ENCODE results near the gene ZNF516. TPM values are rescaled to one million over a fixed set of nuclear protein-coding genes. Genes with fewer than 3 reads are reported as not detected.

ZNF516 gene
- total RNA-seq, 1 experiment from 2014 or later: 22.6 TPM

- WGBS (ENCODE audit: extremely low coverage, insufficient read length, low lambda C conversion rate): no CpG with 5 or more reads among the region's 7 CpGs
- Histone ChIP-seq H3K79me2 (ENCODE audit: insufficient read depth, low read length) (no peaks in the 10 kb centered on the region), H2BK12ac (ENCODE audit: insufficient read length, low read depth, low read length) (no peak overlapping the region), H2AFZ (ENCODE audit: low read length) (no peak overlapping the region), H3K56ac (ENCODE audit: insufficient read length, low read depth, low read length) (no peak overlapping the region), H2BK120ac (ENCODE audit: low read depth, low read length, poor library complexity, severe bottlenecking) (no peak overlapping the region), H2BK5ac (ENCODE audit: insufficient read length, low read length) (no peak overlapping the region), H3K4ac (ENCODE audit: low read depth, low read length) (no peak overlapping the region), H3K23ac (ENCODE audit: insufficient read length, low read depth, low read length) (no peak overlapping the region), H3K9me3 (ENCODE audit: control insufficient read depth, low read depth, low read length) (no peaks in the 10 kb centered on the region), H3K27me3 (ENCODE audit: insufficient read depth, low read length) (no peaks in the 10 kb centered on the region), H3K9ac (ENCODE audit: extremely low read depth, insufficient read length, low read length) (no peak overlapping the region), H3K23me2 (ENCODE audit: insufficient read length, low read depth, low read length, poor library complexity, severe bottlenecking) (no peaks in the 10 kb centered on the region), H3K79me1 (ENCODE audit: insufficient read depth, low read depth, low read length, poor library complexity, severe bottlenecking) (peaks cover 4% of the 10 kb centered on the region), H4K8ac (replicated peaks; ENCODE audit: insufficient read length, low read depth, low read length) (no peak overlapping the region), H4K5ac (ENCODE audit: insufficient read length, low read depth, low read length) (no peak overlapping the region), H3K4me1 (ENCODE audit: insufficient read depth, low read length) (no peaks in the 10 kb centered on the region), H4K91ac (ENCODE audit: insufficient read length, low read depth, low read length) (no peak overlapping the region), H3K4me2 (ENCODE audit: insufficient read depth, insufficient read length, low read length) (no peak overlapping the region), H3K27ac (ENCODE audit: insufficient read length, low read depth, low read length) (no peak overlapping the region), H3K18ac (ENCODE audit: insufficient read length, low read depth, low read length) (no peak overlapping the region), H2AK5ac (ENCODE audit: insufficient read length, low read length) (no peak overlapping the region), H3T11ph (ENCODE audit: low read length) (no peak overlapping the region), H3K14ac (ENCODE audit: insufficient read depth, low read length) (no peak overlapping the region), H2BK20ac (ENCODE audit: low read depth, low read length, poor library complexity, severe bottlenecking) (no peak overlapping the region), H4K20me1 (ENCODE audit: control insufficient read depth, insufficient read depth, insufficient read length) (no peaks in the 10 kb centered on the region), H2BK15ac (ENCODE audit: low read depth, low read length) (no peak overlapping the region)
- Mint-ChIP-seq H3K4me1 (peaks cover 6% of the 10 kb centered on the region in 2 experiments), H3K4me3 (no peak overlapping the region), H3K36me3 (ENCODE audit: insufficient read depth in 1 of 3, low read depth in 3 of 3) (peaks cover 0 to 13% (median 6%) of the 10 kb centered on the region in 3 experiments; a peak in 4 of 7 replicates), H3K27me3 (ENCODE audit: low read depth) (no peaks in the 10 kb centered on the region), H3K27ac (no peak overlapping the region; a peak in 1 of 7 replicates), H3K9me3 (peaks cover 5 to 8% of the 10 kb centered on the region in 2 experiments; a peak in 3 of 5 replicates)
- DNase-seq: no peak
- no peak for TF ChIP-seq CTCF (conservative IDR thresholded peaks at IDR 0.05)
Observed at GRCh38 chr18:76386071-76386470, 109.0 kb downstream of the ZNF516 start.

All from H9 (cell line).